GM21515 (cell line): ENCODE measurements around the gene ERC2.
"Not testable (repeated sequence)": the region's sequence is repeated elsewhere in the genome, so short reads cannot be mapped to it uniquely, and the experiment has no call there.

Experiments
- ATAC-seq: cut with Tn5 transposase; IDR thresholded peaks from one replicate; pipeline ENCODE4 v1.9.1; 2021; ENCODE audit not compliant: unreplicated experiment

The ERC2 gene

GRCh38 chr3:55858302-55858701, 610.0 kb downstream of the ERC2 start:
- no peak for ATAC-seq

DNA sequence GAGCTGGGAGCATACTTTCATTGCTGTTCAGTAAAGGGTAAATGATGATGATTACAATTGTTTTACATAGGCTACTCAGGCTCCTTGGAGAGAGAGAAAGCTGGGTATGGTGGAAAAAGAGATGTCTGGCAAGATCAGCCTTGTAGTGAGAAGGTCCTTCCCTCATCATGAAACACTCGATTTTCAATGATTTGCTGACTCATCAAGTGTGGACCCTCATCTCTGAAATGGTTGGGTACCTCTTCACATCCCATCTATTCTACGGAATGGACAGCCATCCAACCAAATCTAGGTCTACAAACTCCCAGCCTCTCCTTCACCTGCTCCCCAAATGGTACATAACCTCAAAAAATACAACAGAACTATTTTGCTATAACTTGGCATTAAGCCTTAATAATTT, 610.6 kb downstream of the ERC2 start:
- no peak for ATAC-seq

GRCh38 chr3:55855311-55855710, 613.0 kb downstream of the ERC2 start:
- ATAC-seq: no peak

GRCh38 chr3:55854494-55854893, 613.8 kb downstream of the ERC2 start:
- no peak for ATAC-seq

DNA sequence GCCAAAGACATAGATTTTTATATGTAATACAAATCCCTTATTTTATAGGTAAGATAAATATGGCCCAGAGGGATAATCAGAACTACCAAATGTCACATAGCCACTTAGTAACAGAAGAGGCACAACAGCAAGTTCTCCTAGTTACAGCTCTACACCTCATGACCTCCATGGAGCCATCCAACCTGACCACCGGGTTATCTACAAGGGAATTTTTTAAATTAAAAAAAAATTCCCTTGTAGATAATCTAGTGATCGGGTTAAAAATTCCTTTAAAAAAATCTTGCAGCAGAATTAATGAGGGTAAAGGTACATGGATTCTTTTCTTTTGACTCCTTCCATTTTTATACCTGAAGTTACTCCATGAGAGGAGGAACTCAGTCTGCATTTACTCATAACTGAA, 615.9 kb downstream of the ERC2 start:
- ATAC-seq: no peak

GRCh38 chr3:55842204-55842603, 626.1 kb downstream of the ERC2 start:
- no peak for ATAC-seq

GRCh38 chr3:55831876-55832275, 636.4 kb downstream of the ERC2 start:
- ATAC-seq: not testable (repeated sequence)

DNA sequence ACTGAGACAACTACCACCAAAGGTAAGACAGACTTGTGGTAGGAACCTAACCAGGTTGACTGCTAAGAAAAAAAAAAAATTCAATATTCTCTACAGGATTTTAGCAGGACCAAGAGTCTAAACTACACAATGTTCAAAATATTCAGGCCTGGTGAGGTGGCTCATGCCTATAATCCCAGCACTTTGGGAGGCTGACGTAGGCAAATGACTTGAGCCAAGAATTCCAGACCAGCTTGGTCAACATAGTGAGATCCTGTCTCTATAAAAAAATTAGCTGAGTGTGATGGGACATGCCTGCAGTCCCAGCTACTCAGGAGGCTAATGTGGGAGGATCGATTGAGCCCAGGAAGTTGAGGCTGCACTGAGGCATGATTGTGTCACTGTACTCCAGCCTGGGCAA, 639.6 kb downstream of the ERC2 start:
- ATAC-seq: no peak

DNA sequence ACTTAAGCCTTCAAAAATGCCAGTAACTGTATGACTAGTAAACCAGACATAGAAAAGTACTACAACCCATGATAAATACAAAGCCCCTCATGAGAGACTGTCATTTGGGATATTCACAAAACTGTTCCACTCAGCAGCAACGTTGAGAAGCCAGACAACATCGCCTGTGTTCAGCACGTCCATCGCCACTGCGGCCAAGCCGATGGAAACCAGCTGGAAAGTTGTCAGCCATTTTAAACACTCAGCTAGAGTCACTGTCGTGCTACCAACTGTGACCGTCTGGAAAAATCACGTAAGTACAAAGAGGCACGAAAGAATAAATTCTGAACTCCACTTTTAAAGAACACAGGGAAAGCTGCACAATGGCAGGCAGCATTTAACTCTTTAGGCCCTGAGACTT, 640.5 kb downstream of the ERC2 start:
- ATAC-seq: no peak

DNA sequence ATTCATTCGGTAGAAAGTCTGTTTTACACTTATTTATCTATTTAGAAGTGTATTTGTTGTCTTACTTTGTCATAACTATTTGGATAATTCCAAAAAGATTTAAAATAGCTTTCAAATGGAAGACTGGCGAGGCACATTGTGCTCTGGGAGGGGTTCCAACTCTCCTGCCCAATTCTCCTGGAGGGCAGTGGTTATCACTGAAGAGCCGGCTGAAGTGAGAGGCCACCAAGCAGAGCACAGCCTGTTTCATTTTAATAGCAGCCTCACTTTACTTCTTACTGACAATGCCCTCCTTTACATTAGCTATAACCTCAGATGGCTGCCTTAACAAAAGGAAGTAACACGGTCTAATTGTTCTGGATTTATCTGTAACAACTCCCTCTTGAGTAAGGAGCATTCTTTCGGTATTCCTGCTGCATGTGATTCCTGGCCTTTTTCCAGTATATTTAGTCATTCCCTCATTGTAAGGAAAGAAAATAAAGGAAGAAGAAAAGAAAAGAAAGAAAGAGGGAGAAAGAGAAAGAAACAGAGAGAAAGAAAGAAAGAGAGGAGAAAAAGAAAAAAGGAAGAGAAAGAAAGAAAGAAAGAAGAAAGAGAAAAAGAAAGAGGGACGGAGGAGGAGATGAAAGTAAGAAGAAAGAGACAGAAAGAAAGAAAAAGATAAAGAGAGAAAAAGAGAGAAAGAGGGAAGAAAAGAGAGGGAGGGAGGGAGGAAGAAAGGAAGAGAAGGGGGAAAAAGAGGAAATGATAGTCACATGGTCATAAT, 641.4 kb downstream of the ERC2 start:
- ATAC-seq: no peak

- no peak for ATAC-seq
Measured at GRCh38 chr3:55826097-55826496, 642.2 kb downstream of the ERC2 start.

DNA sequence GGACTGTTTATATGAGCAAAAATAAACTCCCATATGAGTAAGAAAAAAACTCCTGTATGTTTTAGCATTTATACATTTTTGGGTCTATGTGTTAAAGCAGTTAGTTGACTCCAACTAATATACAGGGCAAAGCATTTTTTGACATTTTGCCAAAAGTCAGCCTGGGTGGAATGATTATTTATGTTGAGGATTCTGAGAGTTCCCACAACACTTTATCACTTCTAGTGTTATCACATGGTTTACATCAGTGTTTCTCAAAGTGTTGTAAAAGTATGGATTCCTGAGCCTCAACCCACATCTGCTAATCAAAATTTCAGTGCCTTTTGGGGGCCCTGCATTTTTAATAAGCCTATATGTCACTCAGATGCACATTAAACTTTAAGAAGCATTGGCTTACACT, 643.9 kb downstream of the ERC2 start:
- ATAC-seq: no peak

- ATAC-seq: no peak
Measured at GRCh38 chr3:55823829-55824228, 644.4 kb downstream of the ERC2 start.

- no peak for ATAC-seq
Measured at GRCh38 chr3:55823001-55823400, 645.3 kb downstream of the ERC2 start.

GRCh38 chr3:55819005-55819404, 649.3 kb downstream of the ERC2 start:
- ATAC-seq: no peak

GRCh38 chr3:55818485-55818884, 649.8 kb downstream of the ERC2 start:
- no peak for ATAC-seq

DNA sequence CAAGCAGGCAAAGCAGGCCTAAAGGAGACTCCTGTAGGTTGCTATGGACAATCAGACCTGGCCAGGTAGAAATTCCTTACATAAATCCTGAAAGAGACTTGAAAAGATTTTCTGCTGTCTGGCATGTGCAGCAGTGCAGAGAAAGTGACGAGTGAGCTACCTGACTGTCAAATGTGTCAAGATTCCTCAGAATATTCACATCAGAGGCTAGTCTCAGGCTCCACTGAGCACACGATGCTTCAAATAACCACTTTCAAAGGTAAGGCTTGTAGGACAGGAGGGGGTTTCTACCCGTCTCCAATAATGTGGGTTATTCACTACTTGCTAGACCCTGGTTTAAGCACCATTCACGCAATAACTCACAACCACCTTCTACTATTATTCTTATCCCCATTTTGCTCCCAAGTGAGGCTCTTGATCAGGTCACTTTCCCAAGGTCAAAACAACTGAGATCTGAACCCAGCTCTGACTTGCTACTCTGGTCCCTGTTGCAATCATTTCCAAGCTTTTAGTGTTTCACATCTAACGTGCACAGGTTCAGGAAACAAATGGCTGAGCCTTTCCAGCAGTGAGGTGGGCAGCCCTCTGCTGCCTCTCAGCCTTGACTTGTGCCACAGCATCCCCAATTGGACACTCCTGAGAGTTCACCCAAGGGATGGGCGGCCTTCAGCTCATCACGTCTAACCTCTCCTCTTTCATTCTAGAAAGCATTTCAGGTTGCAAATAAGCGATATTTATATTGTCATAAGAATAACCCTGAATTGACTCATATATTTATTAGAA, 651.3 kb downstream of the ERC2 start:
- ATAC-seq: no peak

- no peak for ATAC-seq
Measured at GRCh38 chr3:55815262-55815661, 653.0 kb downstream of the ERC2 start.

GRCh38 chr3:55813268-55814097, 654.8 kb downstream of the ERC2 start:
- no peak for ATAC-seq

DNA sequence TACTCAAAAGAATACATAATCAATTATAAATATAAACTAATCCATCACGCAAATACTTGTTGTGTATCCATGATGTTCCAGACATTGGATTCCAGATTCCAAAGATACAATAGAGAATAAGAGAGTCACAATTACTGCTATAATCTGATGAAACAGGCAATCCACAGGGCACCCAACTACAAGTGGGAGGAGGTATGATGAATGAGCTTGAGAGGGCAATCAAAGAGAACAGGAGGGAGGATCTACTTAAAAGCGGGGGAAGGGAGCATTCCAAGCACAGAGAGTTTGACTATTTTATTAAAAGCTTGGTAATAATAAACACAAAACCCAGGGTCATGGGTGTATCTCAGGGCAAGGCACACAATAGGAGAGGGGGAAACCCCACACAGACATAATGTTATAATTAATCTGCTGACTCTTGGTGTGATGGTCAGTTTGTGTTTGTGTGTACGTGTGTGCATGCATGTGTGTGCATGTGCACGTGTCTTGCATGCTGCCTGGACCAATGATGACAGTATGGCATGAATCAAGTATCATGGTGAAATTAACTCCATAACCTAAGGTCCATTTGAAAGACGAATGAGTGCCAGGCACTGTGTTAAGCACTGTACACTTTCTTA, 655.8 kb downstream of the ERC2 start:
- no peak for ATAC-seq

GRCh38 chr3:55807210-55807609, 661.1 kb downstream of the ERC2 start:
- no peak for ATAC-seq
